Measurements from ENCODE around the gene CLEC4M.

CLEC4M gene

GRCh38 chr19:7731218-7731595 lies 31.8 kb upstream of the CLEC4M start:
- Histone ChIP-seq H3K4me3 (ENCODE audit: low read depth in 1 of 2, low read length in 2 of 2) (no peak overlapping the region), H4K20me1 (ENCODE audit: insufficient read depth, low read length) (no peaks in the 10 kb centered on the region), H3K9me3 (ENCODE audit: insufficient read depth, low read length, severe bottlenecking) (no peaks in the 10 kb centered on the region), H3K9ac (ENCODE audit: low read depth, low read length) (no peak overlapping the region), H3K4me1 (ENCODE audit: insufficient read depth, low read length) (no peaks in the 10 kb centered on the region), H3K27me3 (ENCODE audit: insufficient read depth, low read length, poor library complexity) (no peaks in the 10 kb centered on the region), H3K79me2 (ENCODE audit: insufficient read depth, low read length) (no peaks in the 10 kb centered on the region), H3K36me3 (ENCODE audit: insufficient read depth, low read length) (no peaks in the 10 kb centered on the region), H3K27ac (ENCODE audit: low read length) (no peak overlapping the region), H3K4me2 (ENCODE audit: insufficient read depth, low read length) (no peak overlapping the region), H2AFZ (ENCODE audit: low read depth, low read length) (no peak overlapping the region)
- ATAC-seq (ENCODE audit: insufficient read depth, low read depth), result no peak
- no peak for DNase-seq
- no peak for TF ChIP-seq EZH2 (IDR thresholded peaks at IDR 0.05; ENCODE audit: borderline replicate concordance, low read depth, low read length, severe bottlenecking)
- no peak for TF ChIP-seq CTCF (IDR thresholded peaks at IDR 0.05; ENCODE audit: borderline replicate concordance, extremely low read depth, low read length, poor library complexity, severe bottlenecking)

GRCh38 chr19:7731615-7732014 lies 31.4 kb upstream of the CLEC4M start:
- DNase-seq, result no peak
- no peaks in the 10 kb centered on the region for H4K20me1 ChIP-seq (ENCODE audit: insufficient read depth, low read length)
- H3K9me3 ChIP-seq (ENCODE audit: insufficient read depth, low read length, severe bottlenecking), result no peaks in the 10 kb centered on the region
- no peaks in the 10 kb centered on the region for H3K36me3 ChIP-seq (ENCODE audit: insufficient read depth, low read length)
- no peak overlapping the region for H3K27ac ChIP-seq (ENCODE audit: low read length)
- no peak overlapping the region for H2AFZ ChIP-seq (ENCODE audit: low read depth, low read length)
- H3K4me3 ChIP-seq (ENCODE audit: low read depth in 1 of 2, low read length in 2 of 2), result no peak overlapping the region
- no peak for ATAC-seq (ENCODE audit: insufficient read depth, low read depth)
- no peaks in the 10 kb centered on the region for H3K4me1 ChIP-seq (ENCODE audit: insufficient read depth, low read length)
- TF ChIP-seq EZH2 (IDR thresholded peaks at IDR 0.05; ENCODE audit: borderline replicate concordance, low read depth, low read length, severe bottlenecking), result no peak
- no peak for TF ChIP-seq CTCF (IDR thresholded peaks at IDR 0.05; ENCODE audit: borderline replicate concordance, extremely low read depth, low read length, poor library complexity, severe bottlenecking)
- H3K79me2 ChIP-seq (ENCODE audit: insufficient read depth, low read length), result no peaks in the 10 kb centered on the region
- no peak overlapping the region for H3K4me2 ChIP-seq (ENCODE audit: insufficient read depth, low read length)
- no peaks in the 10 kb centered on the region for H3K27me3 ChIP-seq (ENCODE audit: insufficient read depth, low read length, poor library complexity)
- no peak overlapping the region for H3K9ac ChIP-seq (ENCODE audit: low read depth, low read length)

- TF ChIP-seq CTCF (IDR thresholded peaks at IDR 0.05; ENCODE audit: borderline replicate concordance, extremely low read depth, low read length, poor library complexity, severe bottlenecking) (no peak), EZH2 (IDR thresholded peaks at IDR 0.05; ENCODE audit: borderline replicate concordance, low read depth, low read length, severe bottlenecking) (no peak)
- ATAC-seq (ENCODE audit: insufficient read depth, low read depth), result no peak
- H2AFZ ChIP-seq (ENCODE audit: low read depth, low read length), result no peak within 1 kb of the TSS
Measured at GRCh38 chr19:7732045-7732444, 31.0 kb upstream of the CLEC4M start, which contains the start of gene CLEC4G. Gene CLEC4G, minus strand, starts transcription at chr19:7732110. Its CDS starts 8 bp downstream, at chr19:7732102.

GRCh38 chr19:7733376-7733775 lies 29.7 kb upstream of the CLEC4M start:
- no peaks in the 10 kb centered on the region for H3K9me3 ChIP-seq (ENCODE audit: insufficient read depth, low read length, severe bottlenecking)
- no peak overlapping the region for H2AFZ ChIP-seq (ENCODE audit: low read depth, low read length)
- TF ChIP-seq CTCF (IDR thresholded peaks at IDR 0.05; ENCODE audit: borderline replicate concordance, extremely low read depth, low read length, poor library complexity, severe bottlenecking), result no peak
- no peak overlapping the region for H3K9ac ChIP-seq (ENCODE audit: low read depth, low read length)
- H3K4me2 ChIP-seq (ENCODE audit: insufficient read depth, low read length), result no peak overlapping the region
- no peak for ATAC-seq (ENCODE audit: insufficient read depth, low read depth)
- H3K36me3 ChIP-seq (ENCODE audit: insufficient read depth, low read length), result no peaks in the 10 kb centered on the region
- no peak overlapping the region for H3K4me3 ChIP-seq (ENCODE audit: low read depth in 1 of 2, low read length in 2 of 2)
- no peaks in the 10 kb centered on the region for H3K79me2 ChIP-seq (ENCODE audit: insufficient read depth, low read length)
- no peaks in the 10 kb centered on the region for H3K4me1 ChIP-seq (ENCODE audit: insufficient read depth, low read length)
- no peak overlapping the region for H3K27ac ChIP-seq (ENCODE audit: low read length)
- no peaks in the 10 kb centered on the region for H4K20me1 ChIP-seq (ENCODE audit: insufficient read depth, low read length)
- no peaks in the 10 kb centered on the region for H3K27me3 ChIP-seq (ENCODE audit: insufficient read depth, low read length, poor library complexity)
- DNase-seq, result no peak

More at GRCh38 chr19:7732045-7732444, 31.0 kb upstream of the CLEC4M start, which contains the start of gene CLEC4G:
- H3K9ac ChIP-seq (ENCODE audit: low read depth, low read length), result no peak within 1 kb of the TSS
- no peaks in the 10 kb centered on the region for H3K27me3 ChIP-seq (ENCODE audit: insufficient read depth, low read length, poor library complexity)
- no peaks in the 10 kb centered on the region for H3K79me2 ChIP-seq (ENCODE audit: insufficient read depth, low read length)
- no peak within 1 kb of the TSS for H3K4me3 ChIP-seq (ENCODE audit: low read depth in 1 of 2, low read length in 2 of 2)
- H3K36me3 ChIP-seq (ENCODE audit: insufficient read depth, low read length), result no peaks in the 10 kb centered on the region
- no peaks in the 10 kb centered on the region for H3K9me3 ChIP-seq (ENCODE audit: insufficient read depth, low read length, severe bottlenecking)
- H4K20me1 ChIP-seq (ENCODE audit: insufficient read depth, low read length), result no peaks in the 10 kb centered on the region
- H3K4me2 ChIP-seq (ENCODE audit: insufficient read depth, low read length), result no peak within 1 kb of the TSS
- no peak for DNase-seq
- no peak within 1 kb of the TSS for H3K27ac ChIP-seq (ENCODE audit: low read length)
- H3K4me1 ChIP-seq (ENCODE audit: insufficient read depth, low read length), result no peaks in the 10 kb centered on the region

Data from DND-41 (cell line).